H1 (cell line): Measurements from ENCODE around the gene DCAF17.

ENCODE experiments used
- BRCA1 ChIP-seq: IDR thresholded peaks from 2 replicates; pipeline ENCODE4 v1.6.1; 2012; ENCODE audit warnings: low read depth, low read length, improper control_type of control experiment
- CHD1 ChIP-seq: IDR thresholded peaks from 2 replicates; pipeline ENCODE4 v1.6.1; 2012; ENCODE audit warnings: low read depth, low read length, improper control_type of control experiment
- EGR1 ChIP-seq: IDR thresholded peaks from 2 replicates; pipeline ENCODE4 v1.6.1; 2011; ENCODE audit warnings: low read depth, low read length, borderline replicate concordance
- EP300 ChIP-seq, 2 experiments: IDR thresholded peaks; 1 replicate in 1 of 2; 2 replicates in 1 of 2; pipeline ENCODE4 v1.6.1; 2011 to 2012; ENCODE audit warnings: low read depth in 2 of 2, low read length in 2 of 2, mild to moderate bottlenecking in 2 of 2, borderline replicate concordance in 1 of 2, inconsistent platforms in 1 of 2, moderate library complexity in 1 of 2
- POLR2AphosphoS5 ChIP-seq: IDR thresholded peaks from 2 replicates; pipeline ENCODE4 v1.6.1; 2011; ENCODE audit warnings: low read depth, low read length
- RAD21 ChIP-seq, 2 experiments: IDR thresholded peaks in 1 of 2; conservative IDR thresholded peaks in 1 of 2; 2 replicates each; pipeline ENCODE4 v1.6.1; 2011; ENCODE audit warnings: low read depth in 2 of 2, low read length in 2 of 2, improper control_type of control experiment in 1 of 2, inconsistent platforms in 1 of 2, mild to moderate bottlenecking in 1 of 2, moderate library complexity in 1 of 2
- SIN3A ChIP-seq, 2 experiments: IDR thresholded peaks in 1 of 2; conservative IDR thresholded peaks in 1 of 2; 2 replicates each; pipeline ENCODE4 v1.6.1; 2011 to 2012; ENCODE audit warnings: low read length in 2 of 2, improper control_type of control experiment in 1 of 2, low read depth in 1 of 2, mild to moderate bottlenecking in 1 of 2
- YY1 ChIP-seq: IDR thresholded peaks from 2 replicates; pipeline ENCODE4 v1.6.1; 2011; ENCODE audit warnings: low read depth, mild to moderate bottlenecking, low read length
- TF ChIP-seq, protein P1 (sequence below), 3 experiments: IDR thresholded peaks; 1 replicate in 2 of 3; 2 replicates in 1 of 3; pipeline versions ENCODE4 v1.5.1 to v1.6.1; 2011; ENCODE audit warnings: low read length in 3 of 3, mild to moderate bottlenecking in 3 of 3, inconsistent platforms in 2 of 3, low read depth in 1 of 3, moderate library complexity in 1 of 3; ENCODE audit not compliant: insufficient read depth in 1 of 3; ENCODE audit errors: control extremely low read depth in 1 of 3

DNA sequence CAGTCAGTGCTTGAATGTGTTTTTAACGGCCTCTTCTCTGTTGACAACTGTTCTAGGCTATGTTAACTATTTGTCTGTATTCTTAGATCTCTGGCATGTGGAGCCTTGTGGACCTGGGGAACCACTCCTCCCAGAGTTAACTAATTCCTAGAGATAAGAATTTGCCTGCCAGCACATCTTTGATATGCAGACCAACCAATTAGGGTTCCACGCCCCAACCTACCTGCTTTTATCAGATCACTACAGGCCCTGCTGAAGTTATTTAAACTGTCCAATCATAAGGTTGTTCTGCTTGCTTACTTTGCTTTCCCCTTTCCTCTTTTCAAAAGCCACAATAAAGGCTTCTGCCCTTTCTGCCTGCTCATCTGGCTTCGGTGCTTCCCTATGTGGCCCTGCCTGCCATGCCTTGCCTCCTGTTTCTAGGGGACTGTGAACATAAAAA is 79.7 kb downstream of the DCAF17 start:
- TF ChIP-seq CHD1 = no peak
- TF ChIP-seq BRCA1 = no peak
- no peak for TF ChIP-seq EP300 (IDR thresholded peaks at IDR 0.05; ENCODE audit: borderline replicate concordance in 1 of 2, low read depth in 2 of 2, low read length in 2 of 2)
- no peak for TF ChIP-seq EGR1
- TF ChIP-seq, protein P1, sequence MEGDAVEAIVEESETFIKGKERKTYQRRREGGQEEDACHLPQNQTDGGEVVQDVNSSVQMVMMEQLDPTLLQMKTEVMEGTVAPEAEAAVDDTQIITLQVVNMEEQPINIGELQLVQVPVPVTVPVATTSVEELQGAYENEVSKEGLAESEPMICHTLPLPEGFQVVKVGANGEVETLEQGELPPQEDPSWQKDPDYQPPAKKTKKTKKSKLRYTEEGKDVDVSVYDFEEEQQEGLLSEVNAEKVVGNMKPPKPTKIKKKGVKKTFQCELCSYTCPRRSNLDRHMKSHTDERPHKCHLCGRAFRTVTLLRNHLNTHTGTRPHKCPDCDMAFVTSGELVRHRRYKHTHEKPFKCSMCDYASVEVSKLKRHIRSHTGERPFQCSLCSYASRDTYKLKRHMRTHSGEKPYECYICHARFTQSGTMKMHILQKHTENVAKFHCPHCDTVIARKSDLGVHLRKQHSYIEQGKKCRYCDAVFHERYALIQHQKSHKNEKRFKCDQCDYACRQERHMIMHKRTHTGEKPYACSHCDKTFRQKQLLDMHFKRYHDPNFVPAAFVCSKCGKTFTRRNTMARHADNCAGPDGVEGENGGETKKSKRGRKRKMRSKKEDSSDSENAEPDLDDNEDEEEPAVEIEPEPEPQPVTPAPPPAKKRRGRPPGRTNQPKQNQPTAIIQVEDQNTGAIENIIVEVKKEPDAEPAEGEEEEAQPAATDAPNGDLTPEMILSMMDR (IDR thresholded peaks at IDR 0.05; ENCODE audit: control extremely low read depth in 1 of 3, insufficient read depth in 1 of 3, low read depth in 1 of 3, low read length in 3 of 3) = no peak
- TF ChIP-seq POLR2AphosphoS5 = no peak
- TF ChIP-seq RAD21 (IDR thresholded peaks at IDR 0.05 in 1 of 2, conservative IDR thresholded peaks at IDR 0.05 in 1 of 2; ENCODE audit: low read depth in 2 of 2, low read length in 2 of 2) = no peak
- TF ChIP-seq SIN3A (conservative IDR thresholded peaks at IDR 0.05 in 1 of 2, IDR thresholded peaks at IDR 0.05 in 1 of 2; ENCODE audit: low read depth in 1 of 2, low read length in 2 of 2) = no peak
- no peak for TF ChIP-seq YY1
